H1 (cell line): ENCODE measurements around the gene PRSS12. TPM values are rescaled to one million over a fixed set of nuclear protein-coding genes. Genes with fewer than 3 reads are reported as not detected.

Experiments used
- CTCF ChIA-PET: fragments of 300-600 bp; sonication (Branson Sonifier 250); formaldehyde crosslinking; loops from one replicate; lab custom pipeline; 2021; ENCODE audit not compliant: partially characterized antibody; lab: Charles Lee
- POLR2A ChIA-PET: fragments of 300-600 bp; sonication (Branson Sonifier 250); formaldehyde crosslinking; loops from one replicate; lab custom pipeline; 2021; ENCODE audit warnings: inconsistent platforms; ENCODE audit not compliant: partially characterized antibody; lab: Charles Lee
- DNase-seq, 2 experiments: peaks; one replicate each; pipeline versions ENCODE4 v3.0.0 to v3.0.0-alpha.2; 2010 to 2022; ENCODE audit warnings: low spot score in 2 of 2, low read depth in 1 of 2, mixed read lengths in 1 of 2
- FAIRE-seq: peaks from 2 replicates; lab custom pipeline; 2011; peaks lifted over from hg19 to GRCh38; lab: Jason Lieb, UNC
- H2AFZ ChIP-seq: 2 replicates; pipeline ENCODE4 v1.8.1; 2012; ENCODE audit warnings: low read length, inconsistent platforms
- H2AK5ac ChIP-seq: 2 replicates; pipeline ENCODE4 v1.6.1; 2013; ENCODE audit warnings: low read depth, low read length
- H2BK120ac ChIP-seq: replicated peaks from 2 replicates; pipeline ENCODE3; 2013; ENCODE audit warnings: low read depth, low read length, inconsistent platforms
- H2BK12ac ChIP-seq: 2 replicates; pipeline ENCODE4 v1.6.1; 2013; ENCODE audit warnings: low read depth, low read length
- H2BK15ac ChIP-seq: 2 replicates; pipeline ENCODE4 v1.6.1; 2013; ENCODE audit warnings: low read length
- H2BK20ac ChIP-seq: 2 replicates; pipeline ENCODE4 v1.6.1; 2013; ENCODE audit warnings: low read length
- H2BK5ac ChIP-seq: 2 replicates; pipeline ENCODE4 v1.6.1; 2013; ENCODE audit warnings: low read depth, low read length
- H3K14ac ChIP-seq: 2 replicates; pipeline ENCODE4 v1.6.1; 2013; ENCODE audit warnings: inconsistent platforms; ENCODE audit not compliant: insufficient read length
- H3K18ac ChIP-seq: 2 replicates; pipeline ENCODE4 v1.6.1; 2013; ENCODE audit warnings: low read length; ENCODE audit errors: extremely low read depth
- H3K23ac ChIP-seq: 2 replicates; pipeline ENCODE4 v1.6.1; 2013; ENCODE audit warnings: inconsistent platforms; ENCODE audit not compliant: insufficient read length
- H3K23me2 ChIP-seq: 2 replicates; pipeline ENCODE4 v1.6.1; 2013; ENCODE audit warnings: low read depth, low read length
- H3K27ac ChIP-seq: 2 replicates; pipeline ENCODE4 v1.6.1; 2011; ENCODE audit warnings: low read depth, low read length, inconsistent platforms
- H3K27me3 ChIP-seq, 4 experiments: replicated peaks in 1 of 4; 1 replicate in 1 of 4; 2 replicates in 3 of 4; pipeline versions ENCODE4 v1.6.1 to v1.8.1; 2011 to 2013; ENCODE audit warnings: low read length in 3 of 4, mild to moderate bottlenecking in 3 of 4, inconsistent platforms in 2 of 4, mixed read lengths in 2 of 4, moderate library complexity in 1 of 4; ENCODE audit not compliant: control insufficient read depth in 3 of 4, insufficient read depth in 3 of 4; ENCODE audit errors: extremely low read depth in 1 of 4
- H3K36me3 ChIP-seq, 4 experiments: 2 replicates each; pipeline versions ENCODE4 v1.6.1 to v1.8.1; 2011 to 2013; ENCODE audit warnings: mild to moderate bottlenecking in 4 of 4, low read length in 3 of 4, moderate library complexity in 2 of 4, control low read depth in 1 of 4, inconsistent platforms in 1 of 4; ENCODE audit not compliant: insufficient read depth in 4 of 4, control insufficient read depth in 2 of 4
- H3K4ac ChIP-seq: replicated peaks from 2 replicates; pipeline ENCODE3; 2013; ENCODE audit warnings: low read length, low read depth, mixed read lengths, inconsistent platforms; ENCODE audit not compliant: insufficient read length
- H3K4me1 ChIP-seq, 4 experiments: replicated peaks in 1 of 4; 1 replicate in 1 of 4; 2 replicates in 3 of 4; pipeline versions ENCODE4 v1.6.1 to v1.8.1; 2011 to 2013; ENCODE audit warnings: low read length in 3 of 4, inconsistent platforms in 2 of 4, mixed read lengths in 1 of 4; ENCODE audit not compliant: insufficient read depth in 4 of 4, control insufficient read depth in 3 of 4
- H3K4me2 ChIP-seq, 2 experiments: 2 replicates each; pipeline versions ENCODE4 v1.6.1 to v1.8.1; 2011 to 2013; ENCODE audit warnings: low read depth in 2 of 2, low read length in 2 of 2, control low read depth in 1 of 2, inconsistent platforms in 1 of 2, mild to moderate bottlenecking in 1 of 2; ENCODE audit not compliant: insufficient read depth in 1 of 2
- H3K4me3 ChIP-seq, 4 experiments: fragments of 200-600, 300-600 bp in 1 of 4; sonication (generic), shearing (Covaris generic), sonication (Bioruptor Twin) in 1 of 4; 2 replicates each; pipeline versions ENCODE4 v1.5.1 to v1.8.1; 2011 to 2016; ENCODE audit warnings: low read length in 4 of 4, low read depth in 3 of 4, control low read depth in 2 of 4, inconsistent platforms in 2 of 4, mild to moderate bottlenecking in 2 of 4, mixed read lengths in 1 of 4, moderate library complexity in 1 of 4; ENCODE audit not compliant: insufficient read depth in 2 of 4; ENCODE audit errors: extremely low read depth in 1 of 4
- H3K56ac ChIP-seq: replicated peaks from 2 replicates; pipeline ENCODE3; 2013; ENCODE audit warnings: low read depth, mild to moderate bottlenecking, mixed read lengths, low read length, inconsistent platforms; ENCODE audit not compliant: insufficient read length
- H3K79me1 ChIP-seq: 2 replicates; pipeline ENCODE4 v1.6.1; 2013; ENCODE audit warnings: low read depth, low read length, control low read depth
- H3K79me2 ChIP-seq, 2 experiments: 2 replicates each; pipeline versions ENCODE4 v1.6.1 to v1.8.1; 2012 to 2013; ENCODE audit warnings: low read length in 2 of 2, mild to moderate bottlenecking in 2 of 2, inconsistent platforms in 1 of 2; ENCODE audit not compliant: insufficient read depth in 2 of 2, control insufficient read depth in 1 of 2
- H3K9ac ChIP-seq, 4 experiments: replicated peaks in 1 of 4; 1 replicate in 1 of 4; 2 replicates in 3 of 4; pipeline versions ENCODE4 v1.6.1 to v1.8.1; 2011 to 2013; ENCODE audit warnings: low read depth in 3 of 4, low read length in 3 of 4, control low read depth in 2 of 4, mild to moderate bottlenecking in 2 of 4, moderate library complexity in 2 of 4, inconsistent platforms in 1 of 4; ENCODE audit errors: extremely low read depth in 1 of 4
- H3K9me3 ChIP-seq, 2 experiments: 2 replicates each; pipeline versions ENCODE4 v1.6.1 to v1.8.1; 2012 to 2013; ENCODE audit warnings: mild to moderate bottlenecking in 2 of 2, moderate library complexity in 2 of 2, control low read depth in 1 of 2, inconsistent platforms in 1 of 2, low read depth in 1 of 2, low read length in 1 of 2, mixed read lengths in 1 of 2; ENCODE audit not compliant: insufficient read depth in 2 of 2
- H4K20me1 ChIP-seq, 2 experiments: replicated peaks in 1 of 2; 2 replicates each; pipeline versions ENCODE3 to v1.8.1; 2011 to 2013; ENCODE audit warnings: inconsistent platforms in 2 of 2, low read length in 2 of 2, mild to moderate bottlenecking in 1 of 2; ENCODE audit not compliant: insufficient read depth in 2 of 2, control insufficient read depth in 1 of 2
- H4K5ac ChIP-seq: 2 replicates; pipeline ENCODE4 v1.6.1; 2013; ENCODE audit warnings: low read length, low read depth, mixed read lengths, inconsistent platforms; ENCODE audit not compliant: insufficient read length
- H4K8ac ChIP-seq: 2 replicates; pipeline ENCODE4 v1.8.0; 2013; ENCODE audit warnings: mild to moderate bottlenecking, moderate library complexity, low read length, inconsistent platforms; ENCODE audit not compliant: insufficient read depth; ENCODE audit errors: extremely low read depth
- H4K91ac ChIP-seq: replicated peaks from 2 replicates; pipeline ENCODE3; 2013; ENCODE audit warnings: low read length, mixed read lengths, inconsistent platforms; ENCODE audit not compliant: insufficient read length
- EZH2 ChIP-seq: fragments of 200-600 bp; sonication (generic); IDR thresholded peaks from 2 replicates; pipeline ENCODE4 v1.7.1; 2012; ENCODE audit warnings: low read depth, mild to moderate bottlenecking, moderate library complexity, low read length, inconsistent platforms; ENCODE audit not compliant: severe bottlenecking
- JUND ChIP-seq: IDR thresholded peaks from 2 replicates; pipeline ENCODE4 v1.6.1; 2011; ENCODE audit warnings: mild to moderate bottlenecking, improper control_type of control experiment, low read length
- WGBS, 2 experiments: shearing (Covaris generic) in 1 of 2; methylation state at CpG; one replicate each; pipeline versions ENCODE4 v1.1.6 to v1.1.7; 2013 to 2015; ENCODE audit warnings: low lambda C conversion rate in 2 of 2, mixed read lengths in 2 of 2, inconsistent platforms in 1 of 2, low coverage in 1 of 2, missing lambda C conversion rate in 1 of 2; ENCODE audit not compliant: insufficient replicate concordance in 2 of 2, insufficient coverage in 1 of 2, insufficient read length in 1 of 2; ENCODE audit errors: extremely low coverage in 1 of 2, missing lambda C conversion rate in 1 of 2; 5-methylcytosine and 5-hydroxymethylcytosine counted together
- polyA plus RNA-seq, 7 experiments: library from polyadenylated mRNA; depleted of rRNA in 3 of 7; stranded (reverse) in 5 of 7; unstranded in 2 of 7; fragments of >200 nt in 5 of 7; fragments of 200-250 nt in 2 of 7; gene quantifications; 1 replicate in 5 of 7; 2 replicates in 1 of 7; 4 replicates in 1 of 7; pipeline versions ENCODE4 v1.2.1 to v1.2.3, GENCODE V29; 2011 to 2013; ENCODE audit warnings: missing spikeins in 2 of 7, mixed read lengths in 2 of 7
- total RNA-seq: library from RNA; stranded (reverse); fragmentation: NEBNext Ultra II Directional; extraction: Animal tissue kit (Norgen Biotek cat#: 25700); gene quantifications from 2 replicates; pipeline ENCODE4 v1.2.1, GENCODE V29; 2021
- TF ChIP-seq, protein P1 (sequence below): IDR thresholded peaks from 2 replicates; pipeline ENCODE4 v1.6.1; 2011; ENCODE audit warnings: low read depth, mild to moderate bottlenecking, low read length; ENCODE audit not compliant: insufficient read depth

Gene PRSS12
- total and polyA plus RNA-seq, 2 of the 8 experiments (the other 6 are each of a cell fraction or from before 2014, with no cell fraction given): 2.6 to 9.3 TPM

DNA sequence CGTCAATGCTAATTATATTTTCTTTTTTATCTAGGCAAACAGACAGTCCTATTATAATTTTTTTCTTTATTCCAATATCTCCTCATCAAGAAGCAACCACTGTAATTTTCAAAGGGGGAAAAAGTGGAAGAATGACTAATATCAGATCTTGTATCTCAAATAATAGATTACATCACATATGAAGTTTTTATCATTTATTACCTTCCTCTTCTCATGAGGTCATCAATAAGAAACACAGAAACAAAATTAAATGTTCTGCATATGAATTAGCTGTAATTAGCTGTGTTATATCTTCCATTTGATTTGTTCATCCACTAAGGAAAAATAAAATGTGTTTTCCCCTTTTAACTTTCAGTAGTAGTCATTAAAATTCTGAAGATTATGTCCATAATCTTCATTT is 14.3 kb downstream of the PRSS12 start:
- Histone ChIP-seq H3K14ac (no peak overlapping the region), H3K4ac (no peak overlapping the region), H2BK15ac (no peak overlapping the region), H3K79me2 (no peaks in the 10 kb centered on the region), H3K9ac (no peak overlapping the region), H4K8ac (no peak overlapping the region), H3K23ac (no peak overlapping the region), H3K4me1 (peaks cover 0 to 6% (median 2%) of the 10 kb centered on the region in 4 experiments; a peak in 3 of 7 replicates), H3K56ac (no peak overlapping the region), H3K27ac (no peak overlapping the region), H3K4me2 (no peak overlapping the region), H3K4me3 (no peak overlapping the region), H3K27me3 (no peaks in the 10 kb centered on the region), H3K36me3 (no peaks in the 10 kb centered on the region), H2AFZ (no peak overlapping the region), H3K18ac (no peak overlapping the region), H4K91ac (no peak overlapping the region), H2AK5ac (no peak overlapping the region), H2BK5ac (no peak overlapping the region), H2BK20ac (no peak overlapping the region), H2BK120ac (no peak overlapping the region), H4K20me1 (no peaks in the 10 kb centered on the region), H3K23me2 (no peaks in the 10 kb centered on the region), H2BK12ac (no peak overlapping the region), H3K79me1 (no peaks in the 10 kb centered on the region), H3K9me3 (no peaks in the 10 kb centered on the region), H4K5ac (no peak overlapping the region)
- ChIA-PET CTCF (interaction anchor here (8.4 kb wide), 1 partner anchor 15 kb away, joined by 62 read pairs; the partner anchor contains the start of gene PRSS12), POLR2A (no interaction called here)
- DNase-seq (no peak), FAIRE-seq (no peak)
- WGBS, 2 experiments: 85% methylated on average over 1 of the region's 1 CpG; no CpG with 5 or more reads in 1 of the 2 experiments
- no peak for TF ChIP-seq EZH2
- no peak for TF ChIP-seq JUND
- TF ChIP-seq, protein P1, sequence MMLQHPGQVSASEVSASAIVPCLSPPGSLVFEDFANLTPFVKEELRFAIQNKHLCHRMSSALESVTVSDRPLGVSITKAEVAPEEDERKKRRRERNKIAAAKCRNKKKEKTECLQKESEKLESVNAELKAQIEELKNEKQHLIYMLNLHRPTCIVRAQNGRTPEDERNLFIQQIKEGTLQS: no peak
